GM23338 (cell line): ENCODE results near the gene ROBO1. TPM values are rescaled to one million over a fixed set of nuclear protein-coding genes. Genes with fewer than 3 reads are reported as not detected.

Source experiments
- ATAC-seq: fragments of 200-7000 bp; cut with Tn5 transposase; 3 replicates; pipeline ENCODE4 v1.9.1; 2020
- DNase-seq: peaks from one replicate; pipeline ENCODE4 v3.0.0-alpha.2; 2015; ENCODE audit warnings: low spot score
- H2AFZ ChIP-seq: fragments of 200-600 bp; sonication (generic); 2 replicates; pipeline ENCODE4 v1.8.0; 2016; ENCODE audit warnings: antibody characterized with exemption, mild to moderate bottlenecking, moderate library complexity
- H3F3A ChIP-seq: fragments of 200-600 bp; sonication (generic); replicated peaks from 2 replicates; pipeline ENCODE4 v1.8.0; 2017; ENCODE audit warnings: antibody characterized with exemption, mixed run types, low read depth
- H3K27ac ChIP-seq: fragments of 200-600 bp; sonication (generic); 2 replicates; pipeline ENCODE4 v1.6.1; 2016; ENCODE audit warnings: low read depth
- H3K27me3 ChIP-seq: fragments of 200-600 bp; sonication (generic); 2 replicates; pipeline ENCODE4 v1.8.0; 2016; ENCODE audit warnings: mild to moderate bottlenecking, mixed run types, moderate library complexity; ENCODE audit not compliant: insufficient read depth
- H3K36me3 ChIP-seq: fragments of 200-600 bp; sonication (generic); 2 replicates; pipeline ENCODE4 v1.8.0; 2016; ENCODE audit warnings: mild to moderate bottlenecking; ENCODE audit not compliant: insufficient read depth
- H3K4me1 ChIP-seq: fragments of 200-600 bp; sonication (generic); 2 replicates; pipeline ENCODE4 v1.8.0; 2016; ENCODE audit warnings: mild to moderate bottlenecking, moderate library complexity; ENCODE audit not compliant: insufficient read depth
- H3K4me2 ChIP-seq: fragments of 200-600 bp; sonication (generic); 2 replicates; pipeline ENCODE4 v1.7.1; 2017; ENCODE audit warnings: mixed run types
- H3K4me3 ChIP-seq: fragments of 200-600 bp; sonication (generic); 2 replicates; pipeline ENCODE4 v1.6.1; 2016; ENCODE audit warnings: mixed run types
- H3K79me2 ChIP-seq: fragments of 200-600 bp; sonication (generic); replicated peaks from 2 replicates; pipeline ENCODE4 v1.8.0; 2017; ENCODE audit warnings: mild to moderate bottlenecking; ENCODE audit not compliant: insufficient read depth
- H3K9me2 ChIP-seq: fragments of 200-600 bp; sonication (generic); 2 replicates; pipeline ENCODE4 v1.8.0; 2017; ENCODE audit not compliant: insufficient read depth
- H4K20me1 ChIP-seq: fragments of 200-600 bp; sonication (generic); replicated peaks from 2 replicates; pipeline ENCODE4 v1.8.0; 2017; ENCODE audit warnings: mild to moderate bottlenecking; ENCODE audit not compliant: insufficient read depth
- H3K27ac Mint-ChIP-seq: 2 replicates; pipeline ENCODE4 v1.8.0; 2020; ENCODE audit warnings: inconsistent platforms, mild to moderate bottlenecking, moderate library complexity, mixed read lengths
- H3K27me3 Mint-ChIP-seq: 3 replicates; pipeline ENCODE4 v1.8.0; 2022; ENCODE audit warnings: low read depth, mild to moderate bottlenecking, moderate library complexity, mixed read lengths, inconsistent platforms; ENCODE audit not compliant: insufficient read depth, poor library complexity
- H3K36me3 Mint-ChIP-seq: 3 replicates; pipeline ENCODE4 v1.8.0; 2021; ENCODE audit warnings: low read depth, mild to moderate bottlenecking, inconsistent platforms, moderate library complexity, mixed read lengths
- H3K4me1 Mint-ChIP-seq: 3 replicates; pipeline ENCODE4 v1.8.0; 2020; ENCODE audit warnings: mild to moderate bottlenecking, inconsistent platforms, mixed read lengths
- H3K4me3 Mint-ChIP-seq: 3 replicates; pipeline ENCODE4 v1.8.0; 2021; ENCODE audit warnings: moderate library complexity, mild to moderate bottlenecking, inconsistent platforms, mixed read lengths
- H3K9me3 Mint-ChIP-seq: 3 replicates; pipeline ENCODE4 v1.8.0; 2020; ENCODE audit warnings: moderate library complexity, mild to moderate bottlenecking, inconsistent platforms, mixed read lengths
- CREB1 ChIP-seq: fragments of 250-450 bp; sonication (Bioruptor Pico); IDR thresholded peaks from 2 replicates; pipeline ENCODE4 v1.5.0; 2020; ENCODE audit warnings: low read depth, mild to moderate bottlenecking, moderate library complexity
- ETS1 ChIP-seq: IDR thresholded peaks from 2 replicates; pipeline ENCODE4 v1.6.1; 2016; ENCODE audit warnings: antibody characterized with exemption
- EZH2 ChIP-seq: fragments of 200-600 bp; sonication (generic); IDR thresholded peaks from one replicate; pipeline ENCODE4 v1.8.0; 2017; ENCODE audit warnings: antibody characterized with exemption, mild to moderate bottlenecking, low read depth; ENCODE audit not compliant: unreplicated experiment
- JUNB ChIP-seq: IDR thresholded peaks from one replicate; pipeline ENCODE4 v1.6.1; 2016; ENCODE audit warnings: antibody characterized with exemption; ENCODE audit not compliant: unreplicated experiment
- NANOG ChIP-seq: IDR thresholded peaks from 2 replicates; pipeline ENCODE4 v1.6.1; 2016; ENCODE audit warnings: antibody characterized with exemption, borderline replicate concordance
- REST ChIP-seq: IDR thresholded peaks from one replicate; pipeline ENCODE4 v1.6.1; 2018; ENCODE audit warnings: antibody characterized with exemption; ENCODE audit not compliant: unreplicated experiment
- STAT1 ChIP-seq: IDR thresholded peaks from one replicate; pipeline ENCODE4 v1.6.1; 2016; ENCODE audit warnings: antibody characterized with exemption; ENCODE audit not compliant: unreplicated experiment
- ZNF331 ChIP-seq: fragments of 250-450 bp; sonication (Bioruptor Pico); IDR thresholded peaks from 2 replicates; pipeline ENCODE4 v1.5.0; 2020; ENCODE audit warnings: low read depth, mild to moderate bottlenecking, moderate library complexity
- ZNF462 ChIP-seq: fragments of 250-450 bp; sonication (Bioruptor Pico); IDR thresholded peaks from 2 replicates; pipeline ENCODE4 v1.5.0; 2020; ENCODE audit warnings: mild to moderate bottlenecking, moderate library complexity
- polyA plus RNA-seq: library from polyadenylated mRNA; unstranded; fragments of >200 nt; fragmentation: Nextera tagmentation; extraction: Ambion mirVana; gene quantifications from 2 replicates; pipeline ENCODE4 v1.2.1, GENCODE V29; 2016
- total RNA-seq: library from RNA; depleted of rRNA; stranded (reverse); fragments of >200 nt; shearing (Covaris generic); gene quantifications from 2 replicates; pipeline ENCODE4 v1.2.3, GENCODE V29; 2014

ROBO1 gene
- total and polyA plus RNA-seq, 2 experiments from 2014 or later, result 19.2 to 78.3 TPM

GRCh38 chr3:79367803-79368202 is 400.0 kb downstream of the ROBO1 start (continued):
- TF ChIP-seq ZNF331 (CRISPR knock-in tag) (no peak), EZH2 (no peak), REST (no peak), STAT1 (no peak), CREB1 (CRISPR knock-in tag) (no peak), NANOG (no peak), JUNB (no peak)

GRCh38 chr3:79367066-79367465 is 400.7 kb downstream of the ROBO1 start:
- DNase-seq, result no peak
- no peak overlapping the region for H3K4me3 Mint-ChIP-seq
- H3F3A ChIP-seq, result no peaks in the 10 kb centered on the region
- no peak for TF ChIP-seq REST
- no peak for TF ChIP-seq ZNF462
- TF ChIP-seq STAT1, result no peak
- no peak for TF ChIP-seq CREB1 (CRISPR knock-in tag)
- no peak for TF ChIP-seq EZH2
- TF ChIP-seq ETS1, result no peak

More at GRCh38 chr3:79367066-79367465, 400.7 kb downstream of the ROBO1 start:
- Mint-ChIP-seq H3K4me1 (peaks cover 26% of the 10 kb centered on the region), H3K36me3 (peaks cover 7% of the 10 kb centered on the region), H3K27me3 (no peaks in the 10 kb centered on the region), H3K9me3 (peaks cover 10% of the 10 kb centered on the region; the same call in 2 of the 3 replicates), H3K27ac (no peak overlapping the region)
- Histone ChIP-seq H4K20me1 (no peaks in the 10 kb centered on the region), H3K4me1 (peaks cover 8% of the 10 kb centered on the region; the same call in 1 of the 2 replicates), H2AFZ (no peak overlapping the region), H3K9me2 (no peaks in the 10 kb centered on the region), H3K36me3 (no peaks in the 10 kb centered on the region), H3K79me2 (no peaks in the 10 kb centered on the region), H3K27ac (no peak overlapping the region), H3K27me3 (no peaks in the 10 kb centered on the region), H3K4me3 (no peak overlapping the region), H3K4me2 (no peak overlapping the region)
- no peak for ATAC-seq
